Urothelium cell line (cell line): Measurements from ENCODE around the gene TTC9.

Experiments
- DNase-seq: peaks from one replicate; pipeline ENCODE4 v3.0.0; 2011; ENCODE audit warnings: low spot score, mixed read lengths
- FAIRE-seq: peaks from 2 replicates; lab custom pipeline; 2011; peaks lifted over from hg19 to GRCh38; lab: Jason Lieb, UNC

TTC9 gene

GRCh38 chr14:70641548-70642302 lies at the start of gene TTC9:
Gene TTC9, plus strand, starts transcription at chr14:70641916. Its CDS starts 214 bp downstream, at chr14:70642130.
- DNase-seq: peak; percentile 77
- FAIRE-seq: no peak

- no peak for DNase-seq
- FAIRE-seq: no peak
These were observed 47.3 kb upstream of the TTC9 start for GRCh38 chr14:70594461-70594860.

- no peak for DNase-seq
- peak; percentile 30 for FAIRE-seq
These were observed 46.1 kb upstream of the TTC9 start for GRCh38 chr14:70595443-70596185.

- FAIRE-seq (no peak), DNase-seq (no peak)
These were observed 44.0 kb upstream of the TTC9 start for GRCh38 chr14:70597731-70598130.

GRCh38 chr14:70599345-70599744 lies 42.4 kb upstream of the TTC9 start:
- FAIRE-seq: no peak
- no peak for DNase-seq

GRCh38 chr14:70600382-70601157 lies 41.1 kb upstream of the TTC9 start, which contains the start of gene MED6:
Gene MED6, minus strand, starts transcription at chr14:70600655. Its CDS starts 18 bp downstream, at chr14:70600637.
- peak; percentile 98 for FAIRE-seq
- DNase-seq: peak; percentile 100

- no peak for DNase-seq
These were observed 40.6 kb upstream of the TTC9 start for GRCh38 chr14:70601162-70601561.

GRCh38 chr14:70602254-70602653 lies 39.5 kb upstream of the TTC9 start:
- DNase-seq: no peak
- no peak for FAIRE-seq

More at GRCh38 chr14:70601162-70601561, 40.6 kb upstream of the TTC9 start:
- FAIRE-seq: no peak

- peak; percentile 20 for FAIRE-seq
- no peak for DNase-seq
These were observed 30.5 kb upstream of the TTC9 start for GRCh38 chr14:70611216-70611615.

GRCh38 chr14:70616646-70617045 lies 25.1 kb upstream of the TTC9 start:
- DNase-seq (no peak), FAIRE-seq (no peak)

GRCh38 chr14:70618314-70618713 lies 23.4 kb upstream of the TTC9 start:
- FAIRE-seq (no peak), DNase-seq (no peak)

GRCh38 chr14:70619708-70620107 lies 22.0 kb upstream of the TTC9 start:
- FAIRE-seq (no peak), DNase-seq (no peak)

- DNase-seq (peak; percentile 75), FAIRE-seq (no peak)
These were observed 19.5 kb upstream of the TTC9 start for GRCh38 chr14:70622111-70622712.

GRCh38 chr14:70624972-70625371 lies 16.7 kb upstream of the TTC9 start:
- FAIRE-seq (peak; percentile 97), DNase-seq (no peak)

GRCh38 chr14:70631948-70632347 lies 9.8 kb upstream of the TTC9 start:
- DNase-seq (no peak), FAIRE-seq (no peak)

GRCh38 chr14:70635971-70636595 lies 5.6 kb upstream of the TTC9 start:
- DNase-seq (no peak), FAIRE-seq (peak; percentile 92)

- no peak for FAIRE-seq
- DNase-seq: no peak
These were observed 3.3 kb upstream of the TTC9 start for GRCh38 chr14:70638416-70638815.

GRCh38 chr14:70640938-70641547 lies 673 bp upstream of the TTC9 start:
- DNase-seq (peak; percentile 88), FAIRE-seq (peak; percentile 99)

GRCh38 chr14:70642303-70643235 lies 853 bp downstream of the TTC9 start:
- DNase-seq (peak; percentile 57), FAIRE-seq (peak; percentile 81)
